H1 (cell line): ENCODE data around the gene PDK2. TPM values are rescaled to one million over a fixed set of nuclear protein-coding genes. Genes with fewer than 3 reads are reported as not detected.
A peak's percentile ranks its signal among the peaks of the same experiment; 100 is the strongest.

Source experiments
- CTCF ChIA-PET: fragments of 300-600 bp; sonication (Branson Sonifier 250); formaldehyde crosslinking; loops from one replicate; lab custom pipeline; 2021; ENCODE audit not compliant: partially characterized antibody; lab: Charles Lee
- POLR2A ChIA-PET: fragments of 300-600 bp; sonication (Branson Sonifier 250); formaldehyde crosslinking; loops from one replicate; lab custom pipeline; 2021; ENCODE audit warnings: inconsistent platforms; ENCODE audit not compliant: partially characterized antibody; lab: Charles Lee
- DNase-seq, 2 experiments: peaks; one replicate each; pipeline versions ENCODE4 v3.0.0 to v3.0.0-alpha.2; 2010 to 2022; ENCODE audit warnings: low spot score in 2 of 2, low read depth in 1 of 2, mixed read lengths in 1 of 2
- FAIRE-seq: peaks from 2 replicates; lab custom pipeline; 2011; peaks lifted over from hg19 to GRCh38; lab: Jason Lieb, UNC
- H2AFZ ChIP-seq: 2 replicates; pipeline ENCODE4 v1.8.1; 2012; ENCODE audit warnings: low read length, inconsistent platforms
- H2AK5ac ChIP-seq: 2 replicates; pipeline ENCODE4 v1.6.1; 2013; ENCODE audit warnings: low read depth, low read length
- H2BK120ac ChIP-seq: replicated peaks from 2 replicates; pipeline ENCODE3; 2013; ENCODE audit warnings: low read depth, low read length, inconsistent platforms
- H2BK12ac ChIP-seq: 2 replicates; pipeline ENCODE4 v1.6.1; 2013; ENCODE audit warnings: low read depth, low read length
- H2BK15ac ChIP-seq: 2 replicates; pipeline ENCODE4 v1.6.1; 2013; ENCODE audit warnings: low read length
- H2BK20ac ChIP-seq: 2 replicates; pipeline ENCODE4 v1.6.1; 2013; ENCODE audit warnings: low read length
- H2BK5ac ChIP-seq: 2 replicates; pipeline ENCODE4 v1.6.1; 2013; ENCODE audit warnings: low read depth, low read length
- H3K14ac ChIP-seq: 2 replicates; pipeline ENCODE4 v1.6.1; 2013; ENCODE audit warnings: inconsistent platforms; ENCODE audit not compliant: insufficient read length
- H3K18ac ChIP-seq: 2 replicates; pipeline ENCODE4 v1.6.1; 2013; ENCODE audit warnings: low read length; ENCODE audit errors: extremely low read depth
- H3K23ac ChIP-seq: 2 replicates; pipeline ENCODE4 v1.6.1; 2013; ENCODE audit warnings: inconsistent platforms; ENCODE audit not compliant: insufficient read length
- H3K23me2 ChIP-seq: 2 replicates; pipeline ENCODE4 v1.6.1; 2013; ENCODE audit warnings: low read depth, low read length
- H3K27ac ChIP-seq: 2 replicates; pipeline ENCODE4 v1.6.1; 2011; ENCODE audit warnings: low read depth, low read length, inconsistent platforms
- H3K27me3 ChIP-seq, 4 experiments: replicated peaks in 1 of 4; 1 replicate in 1 of 4; 2 replicates in 3 of 4; pipeline versions ENCODE4 v1.6.1 to v1.8.1; 2011 to 2013; ENCODE audit warnings: low read length in 3 of 4, mild to moderate bottlenecking in 3 of 4, inconsistent platforms in 2 of 4, mixed read lengths in 2 of 4, moderate library complexity in 1 of 4; ENCODE audit not compliant: control insufficient read depth in 3 of 4, insufficient read depth in 3 of 4; ENCODE audit errors: extremely low read depth in 1 of 4
- H3K36me3 ChIP-seq, 4 experiments: 2 replicates each; pipeline versions ENCODE4 v1.6.1 to v1.8.1; 2011 to 2013; ENCODE audit warnings: mild to moderate bottlenecking in 4 of 4, low read length in 3 of 4, moderate library complexity in 2 of 4, control low read depth in 1 of 4, inconsistent platforms in 1 of 4; ENCODE audit not compliant: insufficient read depth in 4 of 4, control insufficient read depth in 2 of 4
- H3K4ac ChIP-seq: replicated peaks from 2 replicates; pipeline ENCODE3; 2013; ENCODE audit warnings: low read length, low read depth, mixed read lengths, inconsistent platforms; ENCODE audit not compliant: insufficient read length
- H3K4me1 ChIP-seq, 4 experiments: replicated peaks in 1 of 4; 1 replicate in 1 of 4; 2 replicates in 3 of 4; pipeline versions ENCODE4 v1.6.1 to v1.8.1; 2011 to 2013; ENCODE audit warnings: low read length in 3 of 4, inconsistent platforms in 2 of 4, mixed read lengths in 1 of 4; ENCODE audit not compliant: insufficient read depth in 4 of 4, control insufficient read depth in 3 of 4
- H3K4me2 ChIP-seq, 2 experiments: 2 replicates each; pipeline versions ENCODE4 v1.6.1 to v1.8.1; 2011 to 2013; ENCODE audit warnings: low read depth in 2 of 2, low read length in 2 of 2, control low read depth in 1 of 2, inconsistent platforms in 1 of 2, mild to moderate bottlenecking in 1 of 2; ENCODE audit not compliant: insufficient read depth in 1 of 2
- H3K4me3 ChIP-seq, 4 experiments: fragments of 200-600, 300-600 bp in 1 of 4; sonication (generic), shearing (Covaris generic), sonication (Bioruptor Twin) in 1 of 4; 2 replicates each; pipeline versions ENCODE4 v1.5.1 to v1.8.1; 2011 to 2016; ENCODE audit warnings: low read length in 4 of 4, low read depth in 3 of 4, control low read depth in 2 of 4, inconsistent platforms in 2 of 4, mild to moderate bottlenecking in 2 of 4, mixed read lengths in 1 of 4, moderate library complexity in 1 of 4; ENCODE audit not compliant: insufficient read depth in 2 of 4; ENCODE audit errors: extremely low read depth in 1 of 4
- H3K56ac ChIP-seq: replicated peaks from 2 replicates; pipeline ENCODE3; 2013; ENCODE audit warnings: low read depth, mild to moderate bottlenecking, mixed read lengths, low read length, inconsistent platforms; ENCODE audit not compliant: insufficient read length
- H3K79me1 ChIP-seq: 2 replicates; pipeline ENCODE4 v1.6.1; 2013; ENCODE audit warnings: low read depth, low read length, control low read depth
- H3K79me2 ChIP-seq, 2 experiments: 2 replicates each; pipeline versions ENCODE4 v1.6.1 to v1.8.1; 2012 to 2013; ENCODE audit warnings: low read length in 2 of 2, mild to moderate bottlenecking in 2 of 2, inconsistent platforms in 1 of 2; ENCODE audit not compliant: insufficient read depth in 2 of 2, control insufficient read depth in 1 of 2
- H3K9ac ChIP-seq, 4 experiments: replicated peaks in 1 of 4; 1 replicate in 1 of 4; 2 replicates in 3 of 4; pipeline versions ENCODE4 v1.6.1 to v1.8.1; 2011 to 2013; ENCODE audit warnings: low read depth in 3 of 4, low read length in 3 of 4, control low read depth in 2 of 4, mild to moderate bottlenecking in 2 of 4, moderate library complexity in 2 of 4, inconsistent platforms in 1 of 4; ENCODE audit errors: extremely low read depth in 1 of 4
- H3K9me3 ChIP-seq, 2 experiments: 2 replicates each; pipeline versions ENCODE4 v1.6.1 to v1.8.1; 2012 to 2013; ENCODE audit warnings: mild to moderate bottlenecking in 2 of 2, moderate library complexity in 2 of 2, control low read depth in 1 of 2, inconsistent platforms in 1 of 2, low read depth in 1 of 2, low read length in 1 of 2, mixed read lengths in 1 of 2; ENCODE audit not compliant: insufficient read depth in 2 of 2
- H4K20me1 ChIP-seq, 2 experiments: replicated peaks in 1 of 2; 2 replicates each; pipeline versions ENCODE3 to v1.8.1; 2011 to 2013; ENCODE audit warnings: inconsistent platforms in 2 of 2, low read length in 2 of 2, mild to moderate bottlenecking in 1 of 2; ENCODE audit not compliant: insufficient read depth in 2 of 2, control insufficient read depth in 1 of 2
- H4K5ac ChIP-seq: 2 replicates; pipeline ENCODE4 v1.6.1; 2013; ENCODE audit warnings: low read length, low read depth, mixed read lengths, inconsistent platforms; ENCODE audit not compliant: insufficient read length
- H4K8ac ChIP-seq: 2 replicates; pipeline ENCODE4 v1.8.0; 2013; ENCODE audit warnings: mild to moderate bottlenecking, moderate library complexity, low read length, inconsistent platforms; ENCODE audit not compliant: insufficient read depth; ENCODE audit errors: extremely low read depth
- H4K91ac ChIP-seq: replicated peaks from 2 replicates; pipeline ENCODE3; 2013; ENCODE audit warnings: low read length, mixed read lengths, inconsistent platforms; ENCODE audit not compliant: insufficient read length
- BACH1 ChIP-seq: IDR thresholded peaks from 2 replicates; pipeline ENCODE4 v1.6.1; 2012; ENCODE audit warnings: low read length, improper control_type of control experiment
- CEBPB ChIP-seq: IDR thresholded peaks from 2 replicates; pipeline ENCODE4 v1.6.1; 2012; ENCODE audit warnings: low read depth, low read length
- JUN ChIP-seq: IDR thresholded peaks from 2 replicates; pipeline ENCODE4 v1.6.1; 2011; ENCODE audit warnings: low read depth, mild to moderate bottlenecking, improper control_type of control experiment, low read length
- KDM1A ChIP-seq: fragments of 200-600, 300-600 bp; sonication (generic); IDR thresholded peaks from 2 replicates; pipeline ENCODE4 v1.7.1; 2016; ENCODE audit warnings: mild to moderate bottlenecking, low read length, borderline replicate concordance
- NRF1 ChIP-seq: IDR thresholded peaks from 2 replicates; pipeline ENCODE4 v1.6.1; 2011; ENCODE audit warnings: mild to moderate bottlenecking, low read depth, low read length, improper control_type of control experiment
- SP4 ChIP-seq: IDR thresholded peaks from 2 replicates; pipeline ENCODE4 v1.6.1; 2012; ENCODE audit warnings: low read length, inconsistent platforms
- SRF ChIP-seq: IDR thresholded peaks from 2 replicates; pipeline ENCODE4 v1.6.1; 2011; ENCODE audit warnings: mild to moderate bottlenecking, low read depth, low read length, moderate library complexity
- USF2 ChIP-seq: IDR thresholded peaks from 2 replicates; pipeline ENCODE4 v1.6.1; 2011; ENCODE audit warnings: low read length, improper control_type of control experiment
- WGBS, 2 experiments: shearing (Covaris generic) in 1 of 2; methylation state at CpG; one replicate each; pipeline versions ENCODE4 v1.1.6 to v1.1.7; 2013 to 2015; ENCODE audit warnings: low lambda C conversion rate in 2 of 2, mixed read lengths in 2 of 2, inconsistent platforms in 1 of 2, low coverage in 1 of 2, missing lambda C conversion rate in 1 of 2; ENCODE audit not compliant: insufficient replicate concordance in 2 of 2, insufficient coverage in 1 of 2, insufficient read length in 1 of 2; ENCODE audit errors: extremely low coverage in 1 of 2, missing lambda C conversion rate in 1 of 2; 5-methylcytosine and 5-hydroxymethylcytosine counted together
- polyA plus RNA-seq, 7 experiments: library from polyadenylated mRNA; depleted of rRNA in 3 of 7; stranded (reverse) in 5 of 7; unstranded in 2 of 7; fragments of >200 nt in 5 of 7; fragments of 200-250 nt in 2 of 7; gene quantifications; 1 replicate in 5 of 7; 2 replicates in 1 of 7; 4 replicates in 1 of 7; pipeline versions ENCODE4 v1.2.1 to v1.2.3, GENCODE V29; 2011 to 2013; ENCODE audit warnings: missing spikeins in 2 of 7, mixed read lengths in 2 of 7
- total RNA-seq: library from RNA; stranded (reverse); fragmentation: NEBNext Ultra II Directional; extraction: Animal tissue kit (Norgen Biotek cat#: 25700); gene quantifications from 2 replicates; pipeline ENCODE4 v1.2.1, GENCODE V29; 2021

The PDK2 gene
- total and polyA plus RNA-seq, 2 of the 8 experiments (the other 6 are each of a cell fraction or from before 2014, with no cell fraction given) = 18.3 to 121 TPM

- Histone ChIP-seq H3K23ac (no peak overlapping the region), H2AK5ac (no peak overlapping the region), H3K18ac (no peak overlapping the region), H3K9ac (no peak overlapping the region), H2BK120ac (no peak overlapping the region), H2AFZ (no peak overlapping the region), H4K5ac (no peak overlapping the region), H2BK20ac (no peak overlapping the region), H3K14ac (no peak overlapping the region), H3K79me2 (no peaks in the 10 kb centered on the region), H2BK12ac (0 out of 2 replicates have a peak overlapping the region, but pooled peaks have one; percentile 39), H3K4me2 (peak overlapping the region in 1 of 2 experiments; percentile 47; a peak in 1 of 4 replicates), H3K36me3 (peaks cover 3 to 13% (median 12%) of the 10 kb centered on the region in 4 experiments; a peak in 5 of 8 replicates), H2BK15ac (0 out of 2 replicates have a peak overlapping the region, but pooled peaks have one; percentile 46), H3K4ac (no peak overlapping the region), H3K27me3 (peaks cover 0 to 11% (median 2%) of the 10 kb centered on the region in 4 experiments; a peak in 4 of 7 replicates), H2BK5ac (peak overlapping the region; percentile 39; the same call in 1 of the 2 replicates), H3K4me3 (no peak overlapping the region), H4K20me1 (peaks cover 0 to 3% of the 10 kb centered on the region in 2 experiments), H3K23me2 (peaks cover 11% of the 10 kb centered on the region; the same call in 1 of the 2 replicates), H4K91ac (no peak overlapping the region), H3K27ac (no peak overlapping the region), H3K56ac (no peak overlapping the region), H3K9me3 (no peaks in the 10 kb centered on the region), H3K4me1 (peaks cover 8 to 30% (median 22%) of the 10 kb centered on the region in 4 experiments), H3K79me1 (no peaks in the 10 kb centered on the region), H4K8ac (no peak overlapping the region)
- no peak for FAIRE-seq
- 73% methylated on average over 16 of the region's 16 CpGs; no CpG with 5 or more reads in 1 of the 2 experiments for WGBS, 2 experiments
- no peak for DNase-seq
- CTCF ChIA-PET = interaction anchor here (1.2 to 21.6 kb wide), 7 partner anchors 11 to 40 kb away, joined by 3 to 299 read pairs (median 7); partner anchors contain the start of genes PDK2 and PPP1R9B
- POLR2A ChIA-PET = interaction anchor here (0.6 kb wide), 1 partner anchor 23 kb away, joined by 3 read pairs; no protein-coding TSS in a partner anchor
- no peak for TF ChIP-seq BACH1
- no peak for TF ChIP-seq SRF
- no peak for TF ChIP-seq SP4
- no peak for TF ChIP-seq CEBPB
- TF ChIP-seq KDM1A = no peak
- TF ChIP-seq USF2 = no peak
- TF ChIP-seq JUN = no peak
- TF ChIP-seq NRF1 = no peak
Measured at GRCh38 chr17:50134206-50135110, 39.3 kb downstream of the PDK2 start.
